ENCODE results near the gene KLK15.

GRCh38 chr19:50878851-50879250 lies 45.5 kb upstream of the KLK15 start:
- TF ChIP-seq POLR2A (IDR thresholded peaks at IDR 0.05; ENCODE audit: low read length) (no peak), CHD2 (IDR thresholded peaks at IDR 0.05; ENCODE audit: low read length, partially characterized antibody) (no peak), SREBF2 (IDR thresholded peaks at IDR 0.05) (no peak), CTCF (IDR thresholded peaks at IDR 0.05) (no peak), ZC3H11A (IDR thresholded peaks at IDR 0.05) (no peak), EP300 (IDR thresholded peaks at IDR 0.05) (no peak)

All from A549 (cell line).